Loucy (cell line): Measurements from ENCODE around the gene CMKLR1.

Experiments
- H2AFZ ChIP-seq: fragments of 200-600 bp; sonication (generic); 2 replicates; pipeline ENCODE4 v1.6.0; 2016; ENCODE audit warnings: antibody characterized with exemption, mild to moderate bottlenecking, low read length, moderate library complexity
- H3F3A ChIP-seq: fragments of 200-600 bp; 2 replicates; pipeline ENCODE4 v1.6.0; 2016; ENCODE audit warnings: antibody characterized with exemption, low read depth, mild to moderate bottlenecking
- H3K27me3 ChIP-seq: fragments of 200-600 bp; sonication (generic); 2 replicates; pipeline ENCODE4 v1.6.1; 2014; ENCODE audit warnings: low read length, mild to moderate bottlenecking; ENCODE audit not compliant: insufficient read depth, poor library complexity, severe bottlenecking
- H3K36me3 ChIP-seq: fragments of 200-600 bp; sonication (generic); 2 replicates; pipeline ENCODE4 v1.6.1; 2016; ENCODE audit warnings: low read length; ENCODE audit not compliant: insufficient read depth
- H3K4me1 ChIP-seq: fragments of 200-600 bp; sonication (generic); 2 replicates; pipeline ENCODE4 v1.5.1; 2014; ENCODE audit warnings: low read length, mild to moderate bottlenecking; ENCODE audit not compliant: insufficient read depth, poor library complexity, severe bottlenecking
- H3K4me2 ChIP-seq: fragments of 200-600 bp; sonication (generic); 2 replicates; pipeline ENCODE4 v1.6.0; 2014; ENCODE audit warnings: antibody characterized with exemption, low read length, low read depth, mild to moderate bottlenecking; ENCODE audit not compliant: poor library complexity, severe bottlenecking
- H3K4me3 ChIP-seq: fragments of 200-600 bp; sonication (generic); 2 replicates; pipeline ENCODE4 v1.5.1; 2014; ENCODE audit warnings: low read length, mild to moderate bottlenecking, mixed read lengths; ENCODE audit not compliant: poor library complexity, severe bottlenecking
- H3K79me2 ChIP-seq: fragments of 200-600 bp; sonication (generic); 2 replicates; pipeline ENCODE4 v1.6.1; 2014; ENCODE audit warnings: low read length; ENCODE audit not compliant: insufficient read depth
- H3K9ac ChIP-seq: fragments of 200-600 bp; sonication (generic); 2 replicates; pipeline ENCODE4 v1.6.0; 2014; ENCODE audit warnings: mild to moderate bottlenecking, low read depth, low read length, moderate library complexity; ENCODE audit not compliant: poor library complexity, severe bottlenecking
- H3K9me2 ChIP-seq: fragments of 200-600 bp; sonication (generic); replicated peaks from 2 replicates; pipeline ENCODE4 v1.6.1; 2016; ENCODE audit warnings: low read depth, low read length, mixed read lengths
- H3K9me3 ChIP-seq: fragments of 200-600 bp; sonication (generic); 2 replicates; pipeline ENCODE4 v1.6.1; 2014; ENCODE audit warnings: mild to moderate bottlenecking, antibody characterized with exemption, low read length, low read depth; ENCODE audit not compliant: insufficient read depth
- H4K20me1 ChIP-seq: fragments of 200-600 bp; sonication (generic); 2 replicates; pipeline ENCODE4 v1.6.0; 2014; ENCODE audit warnings: antibody characterized with exemption, low read length, mild to moderate bottlenecking; ENCODE audit not compliant: insufficient read depth, poor library complexity, severe bottlenecking
- EZH2phosphoT487 ChIP-seq: fragments of 200-600 bp; IDR thresholded peaks from 2 replicates; pipeline ENCODE4 v1.6.1; 2018; ENCODE audit warnings: antibody characterized with exemption, mild to moderate bottlenecking, moderate library complexity, borderline replicate concordance
- TF ChIP-seq, protein P1 (sequence below): fragments of 200-600 bp; sonication (generic); conservative IDR thresholded peaks from 2 replicates; pipeline ENCODE4 v1.5.1; 2014; ENCODE audit warnings: mild to moderate bottlenecking, antibody characterized with exemption, low read length

Gene CMKLR1

DNA sequence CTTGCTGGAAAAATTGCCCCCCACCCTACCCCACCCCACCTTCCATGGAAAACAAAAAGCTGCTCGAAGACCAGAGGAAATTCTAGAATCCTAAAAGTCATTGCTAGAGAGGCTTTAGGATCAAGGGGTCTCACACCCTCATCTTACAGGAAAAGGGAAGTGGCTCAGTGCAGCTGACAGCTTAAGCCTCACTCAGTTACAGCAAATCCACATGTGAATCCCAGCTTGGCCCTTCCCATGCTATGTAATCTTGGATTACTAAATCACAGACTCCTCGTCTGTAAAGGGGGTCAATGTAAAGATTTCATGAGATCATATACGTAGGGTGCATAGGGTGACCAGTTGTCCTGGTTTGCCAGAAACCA, 25.9 kb downstream of the CMKLR1 start:
- no peaks in the 10 kb centered on the region for H3K9me3 ChIP-seq
- no peaks in the 10 kb centered on the region for H3K36me3 ChIP-seq
- H3K9me2 ChIP-seq: no peaks in the 10 kb centered on the region
- H3K4me2 ChIP-seq: peak overlapping the region; percentile 73
- no peaks in the 10 kb centered on the region for H4K20me1 ChIP-seq
- H3K4me1 ChIP-seq: peaks cover 45% of the 10 kb centered on the region
- H3K9ac ChIP-seq: peak overlapping the region; percentile 72
- peaks cover 4% of the 10 kb centered on the region for H3F3A ChIP-seq
- H3K79me2 ChIP-seq: no peaks in the 10 kb centered on the region
- no peak overlapping the region for H2AFZ ChIP-seq
- H3K27me3 ChIP-seq: no peaks in the 10 kb centered on the region
- TF ChIP-seq, protein P1, sequence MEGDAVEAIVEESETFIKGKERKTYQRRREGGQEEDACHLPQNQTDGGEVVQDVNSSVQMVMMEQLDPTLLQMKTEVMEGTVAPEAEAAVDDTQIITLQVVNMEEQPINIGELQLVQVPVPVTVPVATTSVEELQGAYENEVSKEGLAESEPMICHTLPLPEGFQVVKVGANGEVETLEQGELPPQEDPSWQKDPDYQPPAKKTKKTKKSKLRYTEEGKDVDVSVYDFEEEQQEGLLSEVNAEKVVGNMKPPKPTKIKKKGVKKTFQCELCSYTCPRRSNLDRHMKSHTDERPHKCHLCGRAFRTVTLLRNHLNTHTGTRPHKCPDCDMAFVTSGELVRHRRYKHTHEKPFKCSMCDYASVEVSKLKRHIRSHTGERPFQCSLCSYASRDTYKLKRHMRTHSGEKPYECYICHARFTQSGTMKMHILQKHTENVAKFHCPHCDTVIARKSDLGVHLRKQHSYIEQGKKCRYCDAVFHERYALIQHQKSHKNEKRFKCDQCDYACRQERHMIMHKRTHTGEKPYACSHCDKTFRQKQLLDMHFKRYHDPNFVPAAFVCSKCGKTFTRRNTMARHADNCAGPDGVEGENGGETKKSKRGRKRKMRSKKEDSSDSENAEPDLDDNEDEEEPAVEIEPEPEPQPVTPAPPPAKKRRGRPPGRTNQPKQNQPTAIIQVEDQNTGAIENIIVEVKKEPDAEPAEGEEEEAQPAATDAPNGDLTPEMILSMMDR: no peak
- TF ChIP-seq EZH2phosphoT487: no peak
- H3K4me3 ChIP-seq: peak overlapping the region; percentile 54

DNA sequence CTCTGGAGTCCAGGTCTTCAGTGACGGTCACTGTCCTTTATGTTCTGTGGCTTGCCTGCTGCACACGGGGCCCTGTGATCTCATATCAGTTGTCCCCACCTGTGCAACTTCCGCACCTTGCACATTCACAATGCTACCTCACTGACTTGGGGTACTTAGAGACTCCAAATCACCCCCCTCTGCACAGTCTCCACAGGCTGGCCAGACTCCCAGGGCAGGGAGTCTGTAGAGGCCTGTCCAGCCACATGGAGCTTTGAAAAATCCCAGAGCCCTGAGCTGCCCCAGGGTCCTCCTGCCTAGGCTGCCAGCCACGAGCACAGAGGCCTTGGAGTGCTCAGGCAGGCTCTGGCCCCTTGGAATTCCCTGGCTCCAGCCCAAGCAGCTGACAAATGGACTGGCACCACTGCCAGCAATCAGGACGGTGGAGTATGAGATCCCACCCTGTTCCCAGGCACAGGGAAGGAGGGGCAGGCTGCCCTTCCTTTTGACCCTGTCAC, 26.4 kb downstream of the CMKLR1 start:
- Histone ChIP-seq H3F3A (peaks cover 4% of the 10 kb centered on the region), H3K27me3 (no peaks in the 10 kb centered on the region), H3K79me2 (no peaks in the 10 kb centered on the region), H3K9me2 (no peaks in the 10 kb centered on the region), H4K20me1 (no peaks in the 10 kb centered on the region), H3K4me2 (peak overlapping the region; percentile 73), H3K4me3 (no peak overlapping the region), H3K9me3 (no peaks in the 10 kb centered on the region), H2AFZ (no peak overlapping the region), H3K4me1 (peaks cover 48% of the 10 kb centered on the region), H3K36me3 (no peaks in the 10 kb centered on the region), H3K9ac (peak overlapping the region; percentile 72)
- TF ChIP-seq, protein P1: no peak
- no peak for TF ChIP-seq EZH2phosphoT487

DNA sequence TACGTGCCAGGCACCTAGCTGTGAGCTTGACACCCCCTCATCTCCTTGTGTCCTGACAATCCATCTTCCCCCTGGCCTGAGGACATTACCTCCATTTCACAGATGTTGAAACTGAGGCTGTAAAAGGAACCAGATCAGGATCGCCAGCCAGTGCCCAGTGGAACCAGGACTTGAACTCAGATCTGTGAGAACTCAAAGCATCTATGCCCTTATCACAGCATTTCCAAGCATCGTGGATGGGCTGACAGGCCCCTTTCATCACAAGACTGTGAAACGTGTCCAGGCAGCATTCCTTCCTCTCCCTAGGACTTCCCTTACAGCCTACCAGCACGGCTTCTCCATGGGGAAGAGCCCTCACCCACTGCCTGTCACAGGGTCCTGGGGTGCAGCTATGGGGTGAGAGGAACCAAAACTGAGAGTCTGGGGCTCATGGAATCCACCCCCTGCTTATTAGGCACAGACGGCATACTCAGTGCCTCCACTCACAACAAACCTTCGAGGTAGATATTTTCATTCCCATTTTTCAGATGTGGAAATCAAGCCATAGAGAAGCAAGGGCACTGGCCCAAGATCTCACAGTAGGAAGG, 26.9 kb downstream of the CMKLR1 start:
- peaks cover 54% of the 10 kb centered on the region for H3K4me1 ChIP-seq
- no peak overlapping the region for H3K4me3 ChIP-seq
- TF ChIP-seq EZH2phosphoT487: no peak
- TF ChIP-seq, protein P1: no peak
- H3F3A ChIP-seq: peaks cover 4% of the 10 kb centered on the region
- peak overlapping the region; percentile 72 for H3K9ac ChIP-seq
- no peaks in the 10 kb centered on the region for H3K9me3 ChIP-seq
- H3K4me2 ChIP-seq: peak overlapping the region; percentile 73
- no peaks in the 10 kb centered on the region for H4K20me1 ChIP-seq
- H3K27me3 ChIP-seq: no peaks in the 10 kb centered on the region
- H3K36me3 ChIP-seq: no peaks in the 10 kb centered on the region
- no peak overlapping the region for H2AFZ ChIP-seq
- H3K9me2 ChIP-seq: no peaks in the 10 kb centered on the region
- no peaks in the 10 kb centered on the region for H3K79me2 ChIP-seq
